ENCODE measurements around the gene IGSF11. TPM values are rescaled to one million over a fixed set of nuclear protein-coding genes. Genes with fewer than 3 reads are reported as not detected.

Gene IGSF11
- total and polyA plus RNA-seq, 9 of the 15 experiments (the other 6 are each of a cell fraction or from before 2014, with no cell fraction given), result 1.2 to 2.8 (median 1.7) TPM

DNA sequence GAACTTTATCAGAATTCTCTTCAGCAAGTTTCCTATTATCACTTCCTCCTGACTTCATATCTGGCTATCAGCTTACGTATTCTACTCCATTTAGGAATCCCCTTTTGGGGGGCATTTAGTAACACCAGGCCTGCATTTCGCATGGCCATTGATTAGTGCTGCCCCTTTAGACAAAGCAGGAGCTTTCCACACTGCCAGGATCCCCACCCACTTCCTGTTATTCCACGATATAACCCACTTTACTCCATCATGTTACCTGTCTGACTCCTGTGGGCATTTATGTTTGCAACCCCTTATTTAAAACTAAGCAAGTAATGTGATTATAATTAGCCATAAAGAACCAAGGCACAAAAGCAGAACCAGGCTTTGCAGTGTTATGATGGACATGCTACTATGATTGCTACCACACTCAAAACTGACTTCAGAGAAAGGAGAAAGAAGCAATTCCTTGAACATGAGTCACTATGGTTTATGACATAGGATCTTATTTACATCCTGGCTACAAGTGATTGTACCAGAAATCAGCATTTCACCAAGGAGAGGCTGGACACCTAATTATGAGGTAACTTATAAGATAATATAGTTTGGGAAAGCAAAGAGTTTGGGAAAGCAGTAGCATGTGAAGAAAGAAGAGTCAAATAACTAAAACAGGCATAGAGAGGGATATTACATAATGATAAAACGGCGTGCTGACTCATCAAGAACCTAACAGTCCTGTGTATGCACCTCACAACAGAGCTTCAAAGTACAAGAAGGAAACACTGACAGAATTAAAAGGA lies 96.3 kb downstream of the IGSF11 start (continued):
- TF ChIP-seq, protein P1, sequence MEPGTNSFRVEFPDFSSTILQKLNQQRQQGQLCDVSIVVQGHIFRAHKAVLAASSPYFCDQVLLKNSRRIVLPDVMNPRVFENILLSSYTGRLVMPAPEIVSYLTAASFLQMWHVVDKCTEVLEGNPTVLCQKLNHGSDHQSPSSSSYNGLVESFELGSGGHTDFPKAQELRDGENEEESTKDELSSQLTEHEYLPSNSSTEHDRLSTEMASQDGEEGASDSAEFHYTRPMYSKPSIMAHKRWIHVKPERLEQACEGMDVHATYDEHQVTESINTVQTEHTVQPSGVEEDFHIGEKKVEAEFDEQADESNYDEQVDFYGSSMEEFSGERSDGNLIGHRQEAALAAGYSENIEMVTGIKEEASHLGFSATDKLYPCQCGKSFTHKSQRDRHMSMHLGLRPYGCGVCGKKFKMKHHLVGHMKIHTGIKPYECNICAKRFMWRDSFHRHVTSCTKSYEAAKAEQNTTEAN (CRISPR knock-in tag; IDR thresholded peaks at IDR 0.05), result no peak
- TF ChIP-seq, protein P2, sequence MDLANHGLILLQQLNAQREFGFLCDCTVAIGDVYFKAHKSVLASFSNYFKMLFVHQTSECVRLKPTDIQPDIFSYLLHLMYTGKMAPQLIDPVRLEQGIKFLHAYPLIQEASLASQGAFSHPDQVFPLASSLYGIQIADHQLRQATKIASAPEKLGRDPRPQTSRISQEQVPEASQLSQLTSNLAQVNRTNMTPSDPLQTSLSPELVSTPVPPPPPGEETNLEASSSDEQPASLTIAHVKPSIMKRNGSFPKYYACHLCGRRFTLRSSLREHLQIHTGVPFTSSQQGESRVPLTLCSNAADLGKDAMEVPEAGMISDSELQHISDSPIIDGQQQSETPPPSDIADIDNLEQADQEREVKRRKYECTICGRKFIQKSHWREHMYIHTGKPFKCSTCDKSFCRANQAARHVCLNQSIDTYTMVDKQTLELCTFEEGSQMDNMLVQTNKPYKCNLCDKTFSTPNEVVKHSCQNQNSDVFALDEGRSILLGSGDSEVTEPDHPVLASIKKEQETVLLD (IDR thresholded peaks at IDR 0.05), result no peak
- TF ChIP-seq ZC3H11A (IDR thresholded peaks at IDR 0.05; ENCODE audit: low read depth, low read length) (no peak), CBX1 (IDR thresholded peaks at IDR 0.05; ENCODE audit: low read depth) (no peak), CCAR2 (IDR thresholded peaks at IDR 0.05; ENCODE audit: low read depth, low read length) (no peak), TBP (optimal IDR thresholded peaks at IDR 0.05; ENCODE audit: low read depth, low read length) (no peak), PCBP2 (IDR thresholded peaks at IDR 0.05; ENCODE audit: low read depth, low read length, poor library complexity, severe bottlenecking) (no peak), ESRRB (CRISPR knock-in tag; IDR thresholded peaks at IDR 0.05; ENCODE audit: borderline replicate concordance) (no peak), PCBP1 (IDR thresholded peaks at IDR 0.05; ENCODE audit: low read depth, low read length, poor library complexity, severe bottlenecking) (no peak), HNRNPH1 (optimal IDR thresholded peaks at IDR 0.05; ENCODE audit: low read depth, low read length) (no peak), SMARCA5 (IDR thresholded peaks at IDR 0.05) (no peak), BCOR (IDR thresholded peaks at IDR 0.05) (no peak), BRD4 (IDR thresholded peaks at IDR 0.05) (no peak), ZMIZ1 (IDR thresholded peaks at IDR 0.05; ENCODE audit: low read depth in 2 of 2, low read length in 2 of 2) (no peak), ZNF41 (CRISPR knock-in tag; conservative IDR thresholded peaks at IDR 0.05) (no peak)
